ENCODE results near the gene EEFSEC.

GRCh38 chr3:128418900-128419299 lies 265.6 kb downstream of the EEFSEC start:
- TF ChIP-seq, protein P1, sequence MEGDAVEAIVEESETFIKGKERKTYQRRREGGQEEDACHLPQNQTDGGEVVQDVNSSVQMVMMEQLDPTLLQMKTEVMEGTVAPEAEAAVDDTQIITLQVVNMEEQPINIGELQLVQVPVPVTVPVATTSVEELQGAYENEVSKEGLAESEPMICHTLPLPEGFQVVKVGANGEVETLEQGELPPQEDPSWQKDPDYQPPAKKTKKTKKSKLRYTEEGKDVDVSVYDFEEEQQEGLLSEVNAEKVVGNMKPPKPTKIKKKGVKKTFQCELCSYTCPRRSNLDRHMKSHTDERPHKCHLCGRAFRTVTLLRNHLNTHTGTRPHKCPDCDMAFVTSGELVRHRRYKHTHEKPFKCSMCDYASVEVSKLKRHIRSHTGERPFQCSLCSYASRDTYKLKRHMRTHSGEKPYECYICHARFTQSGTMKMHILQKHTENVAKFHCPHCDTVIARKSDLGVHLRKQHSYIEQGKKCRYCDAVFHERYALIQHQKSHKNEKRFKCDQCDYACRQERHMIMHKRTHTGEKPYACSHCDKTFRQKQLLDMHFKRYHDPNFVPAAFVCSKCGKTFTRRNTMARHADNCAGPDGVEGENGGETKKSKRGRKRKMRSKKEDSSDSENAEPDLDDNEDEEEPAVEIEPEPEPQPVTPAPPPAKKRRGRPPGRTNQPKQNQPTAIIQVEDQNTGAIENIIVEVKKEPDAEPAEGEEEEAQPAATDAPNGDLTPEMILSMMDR (IDR thresholded peaks at IDR 0.05; ENCODE audit: insufficient read depth, low read length) = no peak
- TF ChIP-seq REST (IDR thresholded peaks at IDR 0.05; ENCODE audit: insufficient replicate concordance, low read depth) (no peak), SPI1 (IDR thresholded peaks at IDR 0.05; ENCODE audit: borderline replicate concordance, low read depth) (no peak), POLR2AphosphoS5 (IDR thresholded peaks at IDR 0.05; ENCODE audit: low read depth) (no peak), GABPA (IDR thresholded peaks at IDR 0.05; ENCODE audit: low read depth) (no peak)

Data from HL-60 (cell line).